HG03575 (cell line): ENCODE data around the gene F2RL3.

Experiments used
- ATAC-seq: cut with Tn5 transposase; IDR thresholded peaks from one replicate; pipeline ENCODE4 v1.9.1; 2021; ENCODE audit not compliant: unreplicated experiment, insufficient number of reproducible peaks, low FRiP score; ENCODE audit errors: extremely low read depth

The F2RL3 gene

DNA sequence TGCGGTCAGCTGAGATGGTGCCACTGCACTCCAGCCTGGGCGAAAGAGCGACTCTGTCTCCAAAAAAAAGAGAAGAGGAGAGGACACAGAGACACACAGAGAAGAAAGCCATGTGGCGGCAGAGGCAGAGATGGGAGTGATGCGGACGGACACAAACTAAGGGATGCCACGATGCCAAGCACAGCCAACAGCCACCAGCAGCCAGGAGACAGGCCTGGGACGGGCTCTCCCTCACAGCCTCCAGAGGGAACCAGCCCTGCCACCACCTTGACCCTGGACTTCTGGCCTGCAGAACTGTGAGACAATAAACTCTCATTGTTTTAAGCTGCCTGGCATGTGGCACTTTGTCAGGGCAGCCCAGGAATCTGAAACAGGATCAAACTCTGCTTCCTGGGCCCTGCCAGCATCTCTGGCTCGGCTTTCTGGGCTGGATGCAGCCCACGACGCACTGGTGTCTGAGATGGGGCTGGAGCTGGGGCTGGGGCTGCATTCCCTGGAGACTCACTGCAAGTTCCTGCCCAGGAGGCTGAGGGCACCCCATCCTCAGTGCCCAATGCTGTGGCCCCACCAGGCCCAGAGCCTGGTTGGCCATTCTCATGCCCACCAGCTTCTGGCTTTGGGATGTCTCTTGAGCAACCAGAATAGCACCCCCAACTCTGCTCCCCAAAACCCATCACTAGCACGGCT lies 3.0 kb downstream of the F2RL3 start:
- no peak for ATAC-seq

DNA sequence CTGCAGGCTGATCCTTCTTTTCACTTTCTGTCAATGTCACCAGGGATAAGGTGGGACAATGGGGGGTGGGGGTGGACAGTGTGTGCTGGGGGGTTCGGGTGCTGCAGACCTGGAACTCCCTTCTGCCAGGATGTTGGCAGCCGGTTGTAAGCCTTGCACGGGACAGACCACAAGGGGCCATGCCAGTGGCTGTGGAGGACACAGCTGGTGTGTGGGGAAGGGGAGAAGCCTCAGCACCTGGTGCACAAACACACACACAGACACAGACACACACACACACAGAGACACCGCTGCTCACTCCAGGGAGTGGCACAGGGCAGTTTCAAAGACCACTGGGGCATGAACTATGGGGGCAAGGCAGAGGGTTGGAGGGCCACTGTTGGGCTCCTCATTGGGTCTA lies 3.6 kb downstream of the F2RL3 start:
- ATAC-seq = no peak

GRCh38 chr19:16892868-16893685 lies 4.3 kb downstream of the F2RL3 start:
- no peak for ATAC-seq

DNA sequence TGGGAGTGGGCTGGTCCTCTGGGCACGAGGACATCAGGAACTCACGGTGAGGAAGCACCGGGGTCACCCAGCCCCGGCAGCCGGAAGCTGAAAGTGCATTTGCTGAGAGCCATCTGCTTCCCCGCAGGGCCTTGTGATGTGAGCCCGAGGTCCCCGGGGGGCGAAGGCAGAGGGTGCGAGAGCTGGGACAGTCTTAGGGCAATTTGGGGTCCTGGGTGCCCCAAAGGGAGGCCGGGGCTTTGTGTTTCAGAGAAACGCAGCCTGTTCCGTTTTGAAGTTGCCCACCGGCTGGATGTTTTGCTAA lies 4.8 kb downstream of the F2RL3 start:
- no peak for ATAC-seq

DNA sequence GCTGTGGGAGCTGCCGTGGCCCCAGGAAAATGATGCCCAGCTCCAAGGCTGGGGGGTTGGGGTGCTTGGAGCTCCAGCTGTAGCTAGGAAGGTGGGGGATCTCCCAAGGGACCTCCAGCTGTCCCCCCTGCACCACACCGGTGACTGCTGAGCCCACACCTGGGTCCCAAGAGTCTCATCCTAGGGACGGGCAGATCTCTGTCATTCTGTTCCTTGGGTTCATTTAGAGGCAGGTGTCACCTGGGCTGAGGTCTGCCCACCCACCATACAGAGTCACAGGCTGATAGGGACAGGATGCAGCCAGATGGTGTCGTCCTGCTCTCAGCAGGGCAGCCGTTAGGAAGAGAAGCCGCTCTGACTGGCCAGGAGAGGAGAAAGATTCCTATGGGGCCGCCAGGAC lies 5.3 kb downstream of the F2RL3 start:
- ATAC-seq = no peak

- no peak for ATAC-seq
These were observed 6.8 kb downstream of the F2RL3 start for GRCh38 chr19:16895467-16896145.

DNA sequence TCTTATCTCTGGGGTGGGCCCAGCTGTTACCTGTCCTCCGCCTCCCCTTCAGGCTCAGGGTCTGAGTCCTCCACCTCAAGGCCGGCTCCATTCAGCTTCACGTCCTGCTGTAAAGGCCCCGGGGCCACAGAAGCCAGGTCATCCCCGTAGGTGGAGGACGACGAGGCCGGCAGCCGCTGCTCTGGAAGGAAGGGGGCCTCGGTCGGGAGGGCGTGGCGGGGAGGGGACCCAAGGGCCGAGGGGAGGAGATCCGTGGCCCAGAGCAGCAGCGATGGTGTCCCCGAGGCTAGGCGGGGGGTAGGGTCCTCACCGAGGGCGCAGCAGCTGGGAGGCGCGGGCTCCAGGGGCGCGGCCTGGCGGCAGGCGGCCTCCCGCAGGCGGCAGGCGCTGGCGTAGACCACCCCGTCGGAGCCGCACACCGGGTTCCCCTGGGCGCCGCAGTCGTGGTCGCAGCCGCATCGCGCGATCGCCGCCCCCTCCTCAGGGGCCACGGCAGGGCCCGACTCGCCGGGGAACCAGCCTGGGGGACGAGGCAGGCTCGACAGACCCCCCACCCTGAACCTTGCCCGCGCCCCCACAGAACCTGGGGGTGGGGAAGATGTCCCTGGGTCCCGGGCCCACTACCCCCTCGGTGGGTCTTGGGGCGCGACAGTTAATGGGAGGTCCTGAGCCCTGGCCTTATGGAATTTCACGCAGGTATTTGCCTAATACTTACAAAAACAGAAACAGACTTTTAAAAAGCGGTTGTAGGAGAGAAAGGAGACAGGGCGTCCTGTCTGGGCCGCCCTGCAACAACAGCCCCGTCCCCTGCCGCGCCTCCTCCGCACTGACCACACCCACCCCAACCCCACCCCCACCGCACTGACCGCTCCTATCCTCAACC lies 7.6 kb downstream of the F2RL3 start:
- no peak for ATAC-seq

DNA sequence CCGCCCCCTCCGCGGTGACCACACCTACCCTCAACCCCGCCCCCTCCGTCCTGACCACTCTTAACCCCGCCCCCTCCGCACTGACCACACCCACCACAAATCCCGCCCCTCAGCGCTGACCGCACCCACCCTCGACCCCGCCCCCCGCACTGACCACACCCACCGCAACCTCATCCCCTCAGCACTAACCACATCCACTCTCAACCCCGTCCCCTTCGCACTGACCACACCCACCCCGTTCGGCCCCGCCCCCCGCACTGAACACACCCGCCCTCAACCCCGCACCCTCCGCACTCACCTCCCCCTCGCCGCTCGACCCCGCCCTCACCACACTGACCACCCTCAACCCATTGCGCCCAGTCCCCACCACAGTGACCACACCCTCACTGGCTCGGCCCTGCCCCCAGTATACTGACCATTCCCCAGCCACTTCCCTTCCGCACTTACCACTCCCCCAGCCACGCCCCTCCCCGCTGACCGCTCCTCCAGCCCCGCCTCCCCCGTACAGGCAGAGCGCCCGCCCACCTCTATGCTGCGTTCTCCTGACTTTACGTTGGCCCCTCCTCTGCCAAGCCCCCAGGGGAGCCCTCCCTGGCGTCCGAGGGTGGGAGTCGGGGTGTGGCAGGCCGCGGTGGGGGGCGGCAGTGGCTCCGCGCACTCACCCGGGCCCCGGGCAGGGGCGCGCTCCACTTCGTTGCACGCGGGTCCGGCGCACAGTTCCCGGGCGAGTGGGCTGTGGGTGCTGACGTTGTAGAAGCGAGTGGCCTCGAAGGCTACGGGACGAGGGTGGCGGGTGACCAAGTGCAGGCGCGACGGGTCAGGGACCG lies 8.4 kb downstream of the F2RL3 start:
- no peak for ATAC-seq

DNA sequence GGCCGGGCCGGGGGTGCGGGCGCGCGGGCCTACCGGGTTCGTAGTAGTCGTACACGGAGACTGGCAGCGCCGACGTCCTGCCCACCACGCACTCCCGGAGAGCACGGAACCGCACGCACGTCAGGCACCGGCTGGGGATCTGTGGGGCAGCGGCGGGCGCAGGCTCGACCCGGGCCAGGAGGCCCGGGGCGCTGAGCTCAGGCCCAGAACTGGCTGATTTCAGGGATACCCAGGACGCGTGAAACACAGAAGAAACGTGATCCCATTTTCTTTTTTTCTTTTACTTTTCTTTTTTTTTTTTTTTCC lies 9.0 kb downstream of the F2RL3 start:
- ATAC-seq = no peak

DNA sequence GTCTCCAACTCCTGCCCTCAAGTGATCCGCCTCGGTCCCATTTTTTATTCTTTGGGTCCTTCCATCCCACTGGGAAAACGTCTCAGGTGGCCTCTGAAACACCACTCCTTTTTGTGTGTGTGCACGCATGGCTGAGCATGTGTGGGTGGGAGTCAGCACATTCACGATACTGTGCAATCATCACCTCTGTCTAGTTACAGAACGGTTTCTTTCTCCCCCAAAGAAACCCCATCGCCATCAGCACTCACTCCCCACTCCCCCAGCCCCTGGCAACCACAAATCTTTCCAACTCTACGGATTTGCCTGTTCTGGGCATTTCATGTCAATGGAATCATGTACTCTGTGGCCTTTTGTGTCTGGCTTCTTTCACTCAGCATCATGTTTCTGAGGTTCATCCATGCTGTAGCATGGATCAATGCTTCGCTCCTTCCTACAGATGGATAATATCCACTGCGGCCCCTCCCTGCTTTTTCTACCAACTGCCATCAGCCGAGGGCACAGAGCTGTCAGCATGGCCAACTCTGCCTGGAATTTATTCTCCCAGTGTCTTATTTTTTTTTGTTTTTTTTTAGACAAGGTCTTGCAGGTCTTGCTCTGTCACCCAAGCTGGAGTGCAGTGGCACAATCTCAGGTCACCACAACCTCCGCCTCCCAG lies 9.7 kb downstream of the F2RL3 start:
- no peak for ATAC-seq

DNA sequence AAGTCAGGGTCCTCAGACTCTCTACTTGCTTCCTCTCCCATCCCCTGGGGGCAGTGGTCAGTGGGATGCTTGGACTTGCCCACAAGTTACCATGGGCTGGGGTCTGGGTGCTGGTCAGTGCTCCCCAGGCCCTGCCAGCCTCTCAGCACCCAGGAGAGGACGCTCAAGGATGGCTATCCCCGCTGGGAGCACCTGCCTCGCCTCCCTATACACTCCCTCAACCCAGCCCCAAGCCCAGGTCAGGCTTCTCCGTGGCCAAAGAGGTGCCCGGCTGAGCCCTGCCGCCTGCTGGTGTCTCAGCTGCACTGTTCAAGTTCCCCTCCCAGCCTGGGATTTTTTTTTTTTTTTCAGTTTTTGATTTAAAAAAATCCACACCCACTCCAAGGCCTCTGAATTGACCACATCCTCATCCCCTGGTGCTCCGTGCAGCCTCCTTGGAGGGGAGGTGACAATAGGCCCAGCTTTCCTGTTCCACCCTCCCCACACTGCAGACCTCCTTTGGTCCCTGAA lies 10.8 kb downstream of the F2RL3 start:
- no peak for ATAC-seq

DNA sequence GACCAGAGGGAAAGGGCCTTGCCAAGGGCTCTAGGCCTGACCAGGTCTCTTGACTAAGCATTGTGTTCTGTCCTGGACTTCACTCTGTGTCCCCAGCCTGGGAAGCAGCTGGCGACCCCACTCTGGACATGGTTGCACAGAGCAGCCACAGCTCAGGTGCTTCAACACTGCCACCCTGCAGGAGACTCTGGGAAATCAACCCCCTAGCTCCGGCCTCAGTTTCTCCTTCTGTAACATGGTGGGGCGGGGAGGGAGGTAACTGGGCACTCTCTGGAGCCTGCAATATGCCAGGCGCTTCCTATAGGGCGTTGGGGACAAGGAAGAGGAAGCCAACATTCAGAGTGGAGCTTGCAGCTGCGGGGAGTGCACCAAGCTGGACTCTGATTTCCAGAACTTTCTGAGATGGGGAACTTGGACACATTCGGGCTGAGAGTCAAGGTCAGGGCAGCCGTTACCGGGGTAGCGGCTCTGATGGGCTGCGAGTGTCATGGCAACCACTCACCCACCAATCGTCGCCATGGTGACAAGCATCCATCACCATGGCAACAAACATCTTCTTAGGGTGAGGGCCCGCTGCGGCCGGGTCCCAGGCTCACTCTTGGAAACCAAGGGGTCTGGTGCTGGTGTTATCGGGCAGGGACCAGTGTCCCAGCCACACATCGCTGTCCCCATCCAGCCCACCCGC lies 12.8 kb downstream of the F2RL3 start:
- ATAC-seq = no peak

DNA sequence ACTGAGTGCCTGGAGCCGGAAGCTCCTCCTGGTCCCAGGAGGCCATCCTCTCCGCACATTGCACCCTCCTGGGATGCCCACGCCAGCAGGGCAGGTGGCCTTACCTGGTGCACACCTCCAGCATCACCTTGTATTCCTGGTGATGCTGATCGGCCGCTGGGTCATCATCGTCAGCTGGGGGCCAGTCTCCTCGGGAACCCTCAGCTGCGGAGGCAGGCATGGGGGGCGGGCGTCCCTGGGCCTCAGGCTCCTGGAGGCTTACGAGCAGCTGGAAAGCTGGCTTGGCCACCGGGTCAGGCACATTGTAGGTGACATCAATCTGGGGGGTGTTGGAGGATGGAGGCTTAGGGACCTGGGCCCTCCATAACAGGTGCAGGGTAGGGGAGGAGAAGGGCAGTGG lies 13.7 kb downstream of the F2RL3 start:
- no peak for ATAC-seq

- no peak for ATAC-seq
These were observed 14.5 kb downstream of the F2RL3 start for GRCh38 chr19:16903347-16903746.

- no peak for ATAC-seq
These were observed 15.8 kb downstream of the F2RL3 start for GRCh38 chr19:16904599-16904998.

DNA sequence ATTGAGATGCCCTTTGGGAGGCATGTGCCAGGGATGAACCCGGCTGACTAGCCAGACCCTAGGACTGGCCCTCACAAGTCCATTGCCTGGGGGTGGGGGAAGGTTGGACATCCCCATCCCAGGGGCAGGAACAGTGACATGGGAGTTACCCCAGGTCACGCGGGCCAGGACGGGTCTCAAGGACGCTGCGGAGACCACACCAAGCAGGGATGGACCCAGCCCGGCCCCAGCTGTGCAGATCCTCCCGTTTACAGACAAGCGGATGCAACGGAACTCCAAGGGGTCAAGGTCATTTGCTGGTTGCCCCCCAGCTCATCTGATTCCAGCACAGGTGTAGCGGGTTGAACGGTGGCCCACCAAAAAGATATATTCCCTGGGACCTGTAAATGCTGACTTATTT lies 20.0 kb downstream of the F2RL3 start:
- ATAC-seq = no peak

GRCh38 chr19:16911046-16911445 lies 22.2 kb downstream of the F2RL3 start:
- ATAC-seq = no peak

DNA sequence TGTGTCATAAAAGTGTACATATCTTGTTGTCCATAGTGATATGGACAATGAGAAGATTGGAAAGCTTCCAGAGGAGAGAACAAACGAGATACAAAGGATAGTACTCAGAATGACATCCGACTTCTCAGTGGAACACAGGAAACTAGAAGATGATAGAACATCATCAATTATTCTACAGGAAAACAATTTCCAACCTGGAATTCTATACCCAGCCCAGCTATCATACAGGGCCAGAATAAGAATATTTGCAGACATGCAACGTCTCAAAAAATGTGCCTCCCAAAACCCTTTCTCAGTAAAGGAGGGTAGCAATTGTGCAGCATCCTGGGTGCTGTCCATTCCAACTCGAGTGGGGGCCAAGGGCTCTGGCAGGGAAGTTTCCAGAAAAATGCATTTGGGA lies 24.0 kb downstream of the F2RL3 start:
- ATAC-seq = no peak
